ENCODE results near the gene PLEKHA5. TPM values are rescaled to one million over a fixed set of nuclear protein-coding genes. Genes with fewer than 3 reads are reported as not detected.
"Not testable (repeated sequence)": the region's sequence is repeated elsewhere in the genome, so short reads cannot be mapped to it uniquely, and the experiment has no call there.

The PLEKHA5 gene
- total and polyA plus RNA-seq, 7 donors = 7.0 to 32.6 (median 14.7) TPM

DNA sequence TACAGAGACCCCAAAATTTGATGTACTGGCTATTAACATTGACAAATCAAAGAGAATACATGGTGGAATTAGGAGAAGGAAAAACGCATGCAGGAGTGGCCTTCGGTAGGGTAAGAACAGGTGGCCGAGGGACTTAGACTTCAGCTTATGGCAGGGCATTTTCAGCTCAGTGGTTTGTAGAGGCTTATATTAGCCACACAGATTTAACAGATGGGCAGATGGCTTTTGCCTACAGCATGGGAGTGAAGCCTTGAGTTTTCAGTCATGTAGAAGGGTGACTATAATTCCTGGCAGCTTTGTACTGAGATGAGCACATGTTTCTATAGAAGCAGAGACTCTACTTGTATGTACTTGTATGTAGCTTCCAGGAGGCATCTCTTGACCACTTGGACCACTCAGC lies 40.9 kb upstream of the PLEKHA5 start:
- Histone ChIP-seq H3K36me3 (no peaks in the 10 kb centered on the region), H3K4me1 (no peaks in the 10 kb centered on the region), H3K27ac (no peak overlapping the region), H3K4me3 (no peak overlapping the region), H3K27me3 (no peaks in the 10 kb centered on the region), H3K9me3 (no peaks in the 10 kb centered on the region)
- WGBS, 2 donors = 96 to 97% methylated on average over 3 of the region's 3 CpGs
- no peak for DNase-seq
- intact Hi-C loops (cut with DNase I) = no loop called here
- TF ChIP-seq EP300 (IDR thresholded peaks at IDR 0.05) (no peak), POLR2AphosphoS5 (IDR thresholded peaks at IDR 0.05) (no peak), POLR2A (IDR thresholded peaks at IDR 0.05) (no peak)
- TF ChIP-seq, protein P1, sequence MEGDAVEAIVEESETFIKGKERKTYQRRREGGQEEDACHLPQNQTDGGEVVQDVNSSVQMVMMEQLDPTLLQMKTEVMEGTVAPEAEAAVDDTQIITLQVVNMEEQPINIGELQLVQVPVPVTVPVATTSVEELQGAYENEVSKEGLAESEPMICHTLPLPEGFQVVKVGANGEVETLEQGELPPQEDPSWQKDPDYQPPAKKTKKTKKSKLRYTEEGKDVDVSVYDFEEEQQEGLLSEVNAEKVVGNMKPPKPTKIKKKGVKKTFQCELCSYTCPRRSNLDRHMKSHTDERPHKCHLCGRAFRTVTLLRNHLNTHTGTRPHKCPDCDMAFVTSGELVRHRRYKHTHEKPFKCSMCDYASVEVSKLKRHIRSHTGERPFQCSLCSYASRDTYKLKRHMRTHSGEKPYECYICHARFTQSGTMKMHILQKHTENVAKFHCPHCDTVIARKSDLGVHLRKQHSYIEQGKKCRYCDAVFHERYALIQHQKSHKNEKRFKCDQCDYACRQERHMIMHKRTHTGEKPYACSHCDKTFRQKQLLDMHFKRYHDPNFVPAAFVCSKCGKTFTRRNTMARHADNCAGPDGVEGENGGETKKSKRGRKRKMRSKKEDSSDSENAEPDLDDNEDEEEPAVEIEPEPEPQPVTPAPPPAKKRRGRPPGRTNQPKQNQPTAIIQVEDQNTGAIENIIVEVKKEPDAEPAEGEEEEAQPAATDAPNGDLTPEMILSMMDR (IDR thresholded peaks at IDR 0.05) = no peak

DNA sequence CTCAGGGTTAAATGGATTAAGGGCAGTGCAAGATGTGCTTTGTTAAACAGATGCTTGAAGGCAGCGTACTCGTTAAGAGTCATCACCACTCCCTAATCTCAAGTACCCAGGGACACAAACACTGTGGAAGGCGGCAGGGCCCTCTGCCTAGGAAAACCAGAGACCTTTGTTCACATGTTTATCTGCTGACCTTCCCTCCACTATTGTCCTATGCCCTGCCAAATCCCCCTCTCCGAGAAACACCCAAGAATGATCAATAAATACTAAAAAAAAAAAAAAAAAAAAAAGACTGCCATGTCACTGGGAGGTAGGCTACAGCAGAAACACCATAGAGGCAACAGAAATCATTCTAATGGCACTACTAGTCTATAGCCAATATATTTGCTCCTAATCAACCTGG lies 37.1 kb upstream of the PLEKHA5 start:
- H3K4me3 ChIP-seq, H3K9me3 ChIP-seq: not testable (repeated sequence)
- WGBS, 2 donors = 80 to 89% methylated on average over 4 of the region's 4 CpGs

DNA sequence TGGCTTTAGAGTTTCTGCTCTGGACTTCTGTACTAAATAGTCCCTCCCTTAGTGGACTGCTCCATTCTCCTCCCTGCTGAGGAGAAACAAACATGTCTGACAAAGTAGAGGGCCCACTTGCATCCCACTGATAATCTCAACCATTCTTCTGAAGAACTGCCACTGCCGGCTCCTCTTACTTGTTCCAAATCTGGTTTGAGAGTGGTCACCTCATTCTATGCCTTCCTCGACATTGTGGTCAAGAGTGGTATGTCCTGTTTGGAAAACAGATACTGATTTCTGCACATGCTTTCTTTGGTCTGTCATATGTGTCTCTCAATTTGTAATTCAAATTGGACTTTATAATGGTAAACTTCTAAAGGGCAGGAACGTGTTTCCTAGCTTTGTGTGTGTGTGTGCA lies 36.3 kb upstream of the PLEKHA5 start:
- Histone ChIP-seq H3K4me1 (no peaks in the 10 kb centered on the region), H3K9me3 (no peaks in the 10 kb centered on the region), H3K27me3 (no peaks in the 10 kb centered on the region), H3K36me3 (no peaks in the 10 kb centered on the region), H3K27ac (no peak overlapping the region), H3K4me3 (no peak overlapping the region)
- 72 to 89% methylated on average over 3 of the region's 3 CpGs for WGBS, 2 donors
- no peak for DNase-seq
- intact Hi-C loops (cut with DNase I) = no loop called here
- no peak for TF ChIP-seq POLR2AphosphoS5 (IDR thresholded peaks at IDR 0.05)
- TF ChIP-seq POLR2A (IDR thresholded peaks at IDR 0.05) = no peak
- TF ChIP-seq EP300 (IDR thresholded peaks at IDR 0.05) = no peak
- TF ChIP-seq, protein P1 (IDR thresholded peaks at IDR 0.05) = no peak

More for the DNA sequence above, 37.1 kb upstream of the PLEKHA5 start:
- H3K27ac ChIP-seq; intact Hi-C loops (cut with DNase I); DNase-seq; H3K36me3 ChIP-seq; H3K4me1 ChIP-seq; H3K27me3 ChIP-seq: not testable (repeated sequence)

DNA sequence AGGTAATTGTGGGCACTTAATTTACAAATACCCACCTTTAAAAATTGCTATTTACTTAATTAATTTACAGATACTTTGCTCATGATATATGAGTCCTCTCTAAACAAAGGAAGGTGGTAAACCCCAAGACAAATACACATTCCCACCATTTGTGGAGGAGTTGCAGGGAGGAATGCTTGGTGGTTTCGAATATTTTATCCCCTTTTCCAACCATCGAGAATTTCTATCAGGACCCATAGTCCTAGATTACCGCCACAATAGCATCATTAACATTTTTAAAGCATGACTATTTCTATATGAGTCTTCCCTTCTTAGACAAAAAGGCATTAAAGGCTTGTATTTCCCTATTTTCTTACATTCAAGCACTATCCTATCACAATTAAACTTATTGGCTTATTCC lies 34.2 kb upstream of the PLEKHA5 start:
- intact Hi-C loops (cut with DNase I) = no loop called here
- H3K36me3 ChIP-seq = no peaks in the 10 kb centered on the region
- H3K9me3 ChIP-seq = no peaks in the 10 kb centered on the region
- no peak for DNase-seq
- no peak overlapping the region for H3K4me3 ChIP-seq
- no peaks in the 10 kb centered on the region for H3K4me1 ChIP-seq
- 92 to 97% methylated on average over 3 of the region's 3 CpGs for WGBS, 2 donors
- no peaks in the 10 kb centered on the region for H3K27me3 ChIP-seq
- TF ChIP-seq EP300 (IDR thresholded peaks at IDR 0.05) (no peak), POLR2A (IDR thresholded peaks at IDR 0.05) (no peak), POLR2AphosphoS5 (IDR thresholded peaks at IDR 0.05) (no peak)
- TF ChIP-seq, protein P1 (IDR thresholded peaks at IDR 0.05) = no peak
- H3K27ac ChIP-seq = no peak overlapping the region

DNA sequence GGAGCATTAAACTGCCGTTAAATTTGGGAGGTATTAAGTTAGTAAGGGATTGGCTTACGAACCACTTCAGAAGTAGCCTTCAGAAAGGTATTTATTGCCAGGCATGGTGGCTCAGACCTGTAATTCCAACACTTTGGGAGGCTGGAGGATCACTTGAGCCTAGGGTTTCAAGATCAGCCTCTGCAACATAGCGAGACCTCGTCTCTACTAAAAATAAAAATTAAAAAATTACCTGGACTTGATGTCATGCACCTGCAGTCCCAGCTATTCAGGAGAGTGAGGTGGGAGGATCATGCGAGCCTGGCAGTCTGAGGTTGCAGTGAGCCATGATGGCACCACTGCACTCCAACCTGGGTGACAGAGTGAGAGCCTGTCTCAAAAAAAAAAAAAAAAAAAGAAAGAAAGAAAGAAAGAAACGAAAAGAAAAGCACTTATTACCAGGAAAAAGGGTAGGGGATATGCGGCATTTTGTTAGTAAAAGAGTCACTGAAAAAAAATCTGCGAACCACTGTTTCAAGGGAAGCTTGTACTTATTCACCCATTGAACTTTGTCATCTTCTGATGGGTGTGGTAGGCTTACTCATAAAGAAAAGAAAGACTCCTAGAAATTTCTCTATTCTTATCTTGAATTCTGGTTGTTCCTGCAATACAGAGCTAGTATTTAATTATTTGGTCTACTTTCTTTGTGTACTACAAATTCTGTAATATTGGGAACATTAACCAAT lies 33.6 kb upstream of the PLEKHA5 start:
- no peaks in the 10 kb centered on the region for H3K27me3 ChIP-seq
- DNase-seq = no peak
- no peaks in the 10 kb centered on the region for H3K4me1 ChIP-seq
- H3K27ac ChIP-seq = no peak overlapping the region
- no peaks in the 10 kb centered on the region for H3K9me3 ChIP-seq
- no peak overlapping the region for H3K4me3 ChIP-seq
- WGBS, 2 donors = 41 to 78% methylated on average over 8 of the region's 8 CpGs
- intact Hi-C loops (cut with DNase I) = no loop called here
- no peak for TF ChIP-seq POLR2AphosphoS5 (IDR thresholded peaks at IDR 0.05)
- TF ChIP-seq, protein P1 (IDR thresholded peaks at IDR 0.05) = no peak
- TF ChIP-seq POLR2A (IDR thresholded peaks at IDR 0.05) = no peak
- TF ChIP-seq EP300 (IDR thresholded peaks at IDR 0.05) = no peak
- no peaks in the 10 kb centered on the region for H3K36me3 ChIP-seq

Measured in sigmoid colon (tissue), 7 donors.